Nephron progenitor cell (in vitro differentiated cells): ENCODE results near the gene ONECUT2.

Source experiments
- DNase-seq: peaks from one replicate; pipeline ENCODE4 v3.0.0; 2021
- H3K27ac Mint-ChIP-seq: 2 replicates; pipeline ENCODE4 v1.8.0; 2021; ENCODE audit warnings: mild to moderate bottlenecking, moderate library complexity, mixed read lengths
- H3K27me3 Mint-ChIP-seq: 2 replicates; pipeline ENCODE4 v1.8.0; 2021; ENCODE audit warnings: mild to moderate bottlenecking, low read depth, mixed read lengths; ENCODE audit not compliant: poor library complexity
- H3K36me3 Mint-ChIP-seq: 2 replicates; pipeline ENCODE4 v1.8.0; 2021; ENCODE audit warnings: low read depth, mixed read lengths
- H3K4me1 Mint-ChIP-seq: 2 replicates; pipeline ENCODE4 v1.8.0; 2021; ENCODE audit warnings: mixed read lengths
- H3K4me3 Mint-ChIP-seq: 2 replicates; pipeline ENCODE4 v1.8.0; 2021; ENCODE audit warnings: mild to moderate bottlenecking, moderate library complexity, mixed read lengths
- H3K9me3 Mint-ChIP-seq: 2 replicates; pipeline ENCODE4 v1.8.0; 2021; ENCODE audit warnings: mild to moderate bottlenecking, moderate library complexity, mixed read lengths
- CTCF ChIP-seq: fragments of 200-600 bp; sonication (generic); IDR thresholded peaks from 2 replicates; pipeline ENCODE4 v1.5.0; 2021; ENCODE audit warnings: antibody characterized with exemption

ONECUT2 gene

DNA sequence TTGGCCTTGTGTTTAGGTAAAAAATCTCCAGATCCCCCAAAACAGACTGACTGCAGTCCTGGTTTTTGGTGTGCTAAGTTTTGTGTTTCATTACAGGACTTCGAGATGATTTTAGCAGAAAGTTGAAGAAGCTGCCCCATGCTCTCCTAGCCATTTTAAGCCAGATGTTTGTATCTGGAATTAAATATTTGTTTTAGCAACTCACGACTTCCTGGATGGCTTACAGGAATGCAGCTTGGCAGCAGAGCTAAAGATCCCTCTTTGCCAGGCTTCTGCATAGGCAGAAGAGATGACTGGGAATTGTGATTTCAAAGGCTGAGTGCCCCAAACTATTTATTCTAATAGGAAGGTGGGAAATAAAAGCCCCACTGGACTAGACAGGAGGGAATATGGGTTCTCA, 31.1 kb downstream of the ONECUT2 start:
- H3K4me3 Mint-ChIP-seq, result no peak overlapping the region
- peaks cover 18% of the 10 kb centered on the region for H3K27me3 Mint-ChIP-seq
- no peaks in the 10 kb centered on the region for H3K4me1 Mint-ChIP-seq
- no peaks in the 10 kb centered on the region for H3K36me3 Mint-ChIP-seq
- no peak overlapping the region for H3K27ac Mint-ChIP-seq
- TF ChIP-seq CTCF, result no peak
- DNase-seq, result no peak
- no peaks in the 10 kb centered on the region for H3K9me3 Mint-ChIP-seq

DNA sequence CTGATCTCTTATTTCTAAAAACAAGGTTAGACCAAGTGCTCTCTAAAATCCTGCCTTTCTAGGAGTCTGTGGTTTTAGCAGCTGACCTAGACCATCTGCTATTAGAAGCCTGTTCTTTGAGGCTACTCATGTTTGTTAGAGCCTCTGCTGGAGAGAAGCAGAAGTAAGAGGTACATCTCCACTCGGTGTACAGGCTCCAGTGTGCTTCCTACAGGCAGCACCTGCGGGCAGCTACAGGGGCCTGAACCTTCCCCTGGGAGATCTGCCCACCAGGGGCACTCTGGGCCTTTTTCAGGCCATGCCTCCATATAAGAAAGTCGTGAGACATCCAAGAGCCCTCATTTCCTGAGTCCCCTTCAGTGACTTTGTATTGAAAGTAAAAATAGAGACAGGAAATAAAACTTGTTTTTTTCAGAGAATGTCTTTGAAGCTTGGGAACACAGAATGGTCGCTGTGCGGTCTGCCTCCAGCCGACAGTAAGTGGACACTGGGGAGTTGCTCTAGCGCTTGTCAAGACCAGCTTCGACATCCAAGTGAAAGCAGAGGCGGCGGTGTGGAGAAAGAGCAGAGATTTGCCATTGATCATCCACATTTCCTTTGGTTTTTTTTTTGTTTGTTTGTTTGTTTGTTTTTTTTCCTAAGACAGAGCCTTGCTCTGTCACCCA, 31.7 kb downstream of the ONECUT2 start:
- H3K27me3 Mint-ChIP-seq, result peaks cover 18% of the 10 kb centered on the region
- no peak overlapping the region for H3K27ac Mint-ChIP-seq
- H3K9me3 Mint-ChIP-seq, result no peaks in the 10 kb centered on the region
- no peaks in the 10 kb centered on the region for H3K36me3 Mint-ChIP-seq
- H3K4me3 Mint-ChIP-seq, result no peak overlapping the region
- no peaks in the 10 kb centered on the region for H3K4me1 Mint-ChIP-seq
- no peak for DNase-seq
- no peak for TF ChIP-seq CTCF

GRCh38 chr18:57469884-57470283, 34.7 kb downstream of the ONECUT2 start:
- Mint-ChIP-seq H3K4me1 (no peaks in the 10 kb centered on the region), H3K36me3 (no peaks in the 10 kb centered on the region), H3K4me3 (no peak overlapping the region), H3K27me3 (peaks cover 30% of the 10 kb centered on the region), H3K27ac (no peak overlapping the region), H3K9me3 (no peaks in the 10 kb centered on the region)
- no peak for DNase-seq
- TF ChIP-seq CTCF, result no peak

GRCh38 chr18:57475408-57475807, 40.2 kb downstream of the ONECUT2 start:
- H3K4me3 Mint-ChIP-seq, result no peak overlapping the region
- H3K27ac Mint-ChIP-seq, result no peak overlapping the region
- no peaks in the 10 kb centered on the region for H3K9me3 Mint-ChIP-seq
- DNase-seq, result no peak
- H3K27me3 Mint-ChIP-seq, result peaks cover 34% of the 10 kb centered on the region
- no peak for TF ChIP-seq CTCF
- H3K36me3 Mint-ChIP-seq, result no peaks in the 10 kb centered on the region
- peaks cover 13% of the 10 kb centered on the region for H3K4me1 Mint-ChIP-seq

DNA sequence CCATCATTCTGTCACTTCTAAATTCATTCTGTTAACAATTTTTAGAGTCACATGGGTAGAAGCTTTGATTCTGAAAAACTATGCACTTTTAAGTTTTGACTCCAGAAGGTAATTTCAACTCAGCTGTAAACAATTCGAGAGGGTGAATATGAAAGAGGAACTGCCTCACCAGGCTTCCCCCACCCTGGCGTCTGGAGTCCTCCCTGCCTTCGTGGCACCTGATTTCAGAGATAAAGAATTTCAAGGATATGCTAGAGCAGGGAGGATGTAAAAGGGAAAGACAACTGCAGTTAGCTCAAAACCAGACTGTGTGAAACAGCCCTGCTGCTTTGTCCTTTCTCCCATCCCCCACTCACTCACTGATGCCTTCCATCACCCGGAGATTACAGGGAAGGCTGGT, 40.7 kb downstream of the ONECUT2 start:
- no peaks in the 10 kb centered on the region for H3K9me3 Mint-ChIP-seq
- TF ChIP-seq CTCF, result no peak
- no peak for DNase-seq
- H3K27ac Mint-ChIP-seq, result no peak overlapping the region
- H3K27me3 Mint-ChIP-seq, result peaks cover 34% of the 10 kb centered on the region
- H3K4me3 Mint-ChIP-seq, result no peak overlapping the region
- H3K36me3 Mint-ChIP-seq, result no peaks in the 10 kb centered on the region
- peaks cover 13% of the 10 kb centered on the region for H3K4me1 Mint-ChIP-seq

DNA sequence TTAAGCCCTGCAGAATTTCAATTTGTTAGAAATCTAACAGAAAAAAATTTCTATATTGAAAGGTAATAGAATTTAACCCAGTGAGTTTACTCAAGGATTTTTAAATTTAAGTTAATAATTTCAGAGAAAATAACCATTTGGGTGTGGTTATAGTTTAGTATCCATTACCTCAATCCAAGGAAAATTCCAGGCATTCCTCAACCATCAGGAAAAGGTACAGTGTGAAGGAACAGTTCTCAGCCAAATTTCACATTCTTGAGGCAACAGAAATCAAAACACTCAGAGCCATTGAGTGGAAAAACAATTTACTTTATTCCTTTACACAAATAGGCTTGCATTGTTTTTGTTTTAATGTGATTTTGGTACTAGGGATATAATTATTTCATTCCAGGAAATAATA, 45.6 kb downstream of the ONECUT2 start:
- H3K27me3 Mint-ChIP-seq, result peaks cover 32% of the 10 kb centered on the region
- H3K4me1 Mint-ChIP-seq, result peaks cover 9% of the 10 kb centered on the region
- no peak overlapping the region for H3K27ac Mint-ChIP-seq
- no peaks in the 10 kb centered on the region for H3K36me3 Mint-ChIP-seq
- no peak for DNase-seq
- H3K4me3 Mint-ChIP-seq, result no peak overlapping the region
- H3K9me3 Mint-ChIP-seq, result no peaks in the 10 kb centered on the region
- TF ChIP-seq CTCF, result no peak
